Nephron (organoid): Measurements from ENCODE around the gene DZIP1.

Experiments
- H3K27ac Mint-ChIP-seq, 3 experiments: 2 replicates each; pipeline ENCODE4 v1.8.0; 2020; ENCODE audit warnings: mixed read lengths in 3 of 3, mild to moderate bottlenecking in 2 of 3, moderate library complexity in 1 of 3
- H3K27me3 Mint-ChIP-seq: 2 replicates; pipeline ENCODE4 v1.8.0; 2021; ENCODE audit warnings: low read depth, mild to moderate bottlenecking, moderate library complexity, mixed read lengths
- H3K36me3 Mint-ChIP-seq: 2 replicates; pipeline ENCODE4 v1.8.0; 2020; ENCODE audit warnings: low read depth, mixed read lengths
- H3K4me1 Mint-ChIP-seq: 2 replicates; pipeline ENCODE4 v1.8.0; 2020; ENCODE audit warnings: mixed read lengths
- H3K4me3 Mint-ChIP-seq, 3 experiments: 2 replicates each; pipeline ENCODE4 v1.8.0; 2020; ENCODE audit warnings: mild to moderate bottlenecking in 3 of 3, mixed read lengths in 3 of 3, moderate library complexity in 2 of 3
- H3K9me3 Mint-ChIP-seq: 2 replicates; pipeline ENCODE4 v1.8.0; 2020; ENCODE audit warnings: mixed read lengths
- CTCF ChIP-seq, 3 experiments: fragments of 200-600 bp; sonication (generic); IDR thresholded peaks; one replicate each; pipeline ENCODE4 v1.5.0; 2021; ENCODE audit warnings: antibody characterized with exemption in 3 of 3; ENCODE audit not compliant: unreplicated experiment in 3 of 3

The DZIP1 gene

GRCh38 chr13:95659500-95659899 is 15.0 kb upstream of the DZIP1 start:
- Mint-ChIP-seq H3K36me3 (no peaks in the 10 kb centered on the region), H3K4me3 (no peak overlapping the region), H3K27ac (no peak overlapping the region), H3K27me3 (no peaks in the 10 kb centered on the region), H3K9me3 (peaks cover 10% of the 10 kb centered on the region), H3K4me1 (no peaks in the 10 kb centered on the region)
- TF ChIP-seq CTCF (IDR thresholded peaks at IDR 0.05; ENCODE audit: unreplicated experiment in 3 of 3), result no peak

- H3K27me3 Mint-ChIP-seq, result peaks cover 5% of the 10 kb centered on the region
- TF ChIP-seq CTCF (IDR thresholded peaks at IDR 0.05; ENCODE audit: unreplicated experiment in 3 of 3), result no peak
- peaks cover 9% of the 10 kb centered on the region for H3K9me3 Mint-ChIP-seq
- no peak overlapping the region for H3K4me3 Mint-ChIP-seq
- no peaks in the 10 kb centered on the region for H3K4me1 Mint-ChIP-seq
- no peaks in the 10 kb centered on the region for H3K36me3 Mint-ChIP-seq
- H3K27ac Mint-ChIP-seq, result no peak overlapping the region
These were observed 12.0 kb upstream of the DZIP1 start for GRCh38 chr13:95656386-95657015.

DNA sequence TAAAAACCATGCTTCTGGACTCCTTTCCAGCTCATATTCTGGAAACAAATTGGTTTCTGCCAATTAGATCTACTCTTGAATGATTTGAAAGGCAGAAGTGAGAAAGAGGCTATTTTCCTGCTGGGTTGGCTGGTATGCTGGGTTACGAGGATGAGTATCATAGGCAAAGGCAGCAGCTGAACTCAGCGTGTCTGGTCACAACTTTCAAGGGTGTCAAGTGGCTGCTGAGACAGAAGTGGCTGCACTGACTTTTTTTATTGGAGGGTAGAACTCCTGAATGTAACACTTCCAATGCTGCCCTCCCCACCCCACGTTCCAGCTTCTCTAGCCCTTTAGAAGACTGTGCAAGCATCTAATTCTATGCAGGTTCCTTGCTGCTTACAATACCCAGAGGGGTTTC is 8.3 kb upstream of the DZIP1 start:
- no peaks in the 10 kb centered on the region for H3K4me1 Mint-ChIP-seq
- peaks cover 8% of the 10 kb centered on the region for H3K9me3 Mint-ChIP-seq
- H3K4me3 Mint-ChIP-seq, result no peak overlapping the region
- no peaks in the 10 kb centered on the region for H3K36me3 Mint-ChIP-seq
- H3K27ac Mint-ChIP-seq, result no peak overlapping the region
- no peak for TF ChIP-seq CTCF (IDR thresholded peaks at IDR 0.05; ENCODE audit: unreplicated experiment in 3 of 3)
- H3K27me3 Mint-ChIP-seq, result peaks cover 5% of the 10 kb centered on the region

GRCh38 chr13:95652244-95652764 is 7.8 kb upstream of the DZIP1 start:
- H3K4me1 Mint-ChIP-seq, result no peaks in the 10 kb centered on the region
- no peak for TF ChIP-seq CTCF (IDR thresholded peaks at IDR 0.05; ENCODE audit: unreplicated experiment in 3 of 3)
- H3K27me3 Mint-ChIP-seq, result peaks cover 5% of the 10 kb centered on the region
- no peak overlapping the region for H3K27ac Mint-ChIP-seq
- no peaks in the 10 kb centered on the region for H3K36me3 Mint-ChIP-seq
- H3K9me3 Mint-ChIP-seq, result peaks cover 8% of the 10 kb centered on the region
- H3K4me3 Mint-ChIP-seq, result no peak overlapping the region

DNA sequence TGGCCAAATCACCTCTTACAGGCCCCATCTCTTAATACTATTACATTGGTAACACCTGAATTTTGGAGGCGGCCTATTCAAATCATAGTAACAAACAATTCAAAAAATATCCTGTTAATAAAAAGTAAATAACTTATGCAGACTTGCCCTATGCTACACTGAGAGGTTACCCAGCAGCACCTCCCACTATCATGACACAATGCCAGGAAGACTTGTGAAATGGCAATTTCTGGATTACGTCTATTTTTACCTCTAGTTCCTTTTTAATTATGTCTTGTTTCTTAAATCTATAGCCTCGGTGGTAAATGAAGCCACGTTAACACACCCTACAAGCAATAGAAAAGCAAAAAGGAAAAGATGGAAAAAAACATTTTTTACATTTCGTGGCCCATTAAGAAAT is 6.2 kb upstream of the DZIP1 start:
- no peak for TF ChIP-seq CTCF (IDR thresholded peaks at IDR 0.05; ENCODE audit: unreplicated experiment in 3 of 3)
- no peak overlapping the region for H3K27ac Mint-ChIP-seq

GRCh38 chr13:95647321-95647720 is 2.8 kb upstream of the DZIP1 start:
- Mint-ChIP-seq H3K36me3 (no peaks in the 10 kb centered on the region), H3K27ac (no peak overlapping the region), H3K27me3 (no peaks in the 10 kb centered on the region), H3K9me3 (peaks cover 2% of the 10 kb centered on the region), H3K4me3 (peak overlapping the region in 1 of 3 experiments; percentile 12), H3K4me1 (peaks cover 10% of the 10 kb centered on the region)
- TF ChIP-seq CTCF (IDR thresholded peaks at IDR 0.05; ENCODE audit: unreplicated experiment in 3 of 3), result no peak

More for the DNA sequence above, 6.2 kb upstream of the DZIP1 start:
- Mint-ChIP-seq H3K4me3 (no peak overlapping the region), H3K36me3 (no peaks in the 10 kb centered on the region), H3K9me3 (peaks cover 8% of the 10 kb centered on the region), H3K4me1 (no peaks in the 10 kb centered on the region), H3K27me3 (peaks cover 5% of the 10 kb centered on the region)
